ENCODE measurements around the gene TAS1R1.

- no peak for TF ChIP-seq CTCF (conservative IDR thresholded peaks at IDR 0.05; ENCODE audit: low read depth in 2 of 2)
- no peak for TF ChIP-seq ZNF462 (CRISPR knock-in tag; IDR thresholded peaks at IDR 0.05)
These were observed 33.9 kb downstream of the TAS1R1 start for GRCh38 chr1:6588893-6589520.
